Left lobe of liver (tissue), 2 donors: ENCODE data around the gene DUSP9. TPM values are rescaled to one million over a fixed set of nuclear protein-coding genes. Genes with fewer than 3 reads are reported as not detected.

Experiments used
- ATAC-seq: fragments of 200-7000 bp; cut with Tn5 transposase; one replicate; pipeline ENCODE4 v1.9.1; 2020; ENCODE audit warnings: mild to moderate bottlenecking, moderate library complexity
- DNase-seq: peaks from one replicate; pipeline ENCODE4 v3.0.0-alpha.2; 2020; ENCODE audit warnings: low spot score
- total RNA-seq: library from RNA; stranded (reverse); gene quantifications from one replicate; pipeline ENCODE4 v1.2.1, GENCODE V29; 2021
- donor health status: DM: no; HTN: no; CAD: no; lungs with moderate emphysema.
- donor health status: DM: no; HTN: yes; CAD: no.

The DUSP9 gene
- total RNA-seq, 1 donor from 2014 or later = 0.60 TPM

- ATAC-seq = no peak
- no peak for DNase-seq
These were observed 24.9 kb upstream of the DUSP9 start for GRCh38 chrX:153621949-153622598.

GRCh38 chrX:153622661-153623309 is 24.2 kb upstream of the DUSP9 start:
- ATAC-seq (peak; percentile 28), DNase-seq (peak; percentile 69)

GRCh38 chrX:153623310-153624029 is 23.5 kb upstream of the DUSP9 start:
- DNase-seq (no peak), ATAC-seq (peak; percentile 11)

GRCh38 chrX:153624196-153625091 is 22.6 kb upstream of the DUSP9 start:
- DNase-seq (peak; percentile 80), ATAC-seq (peak; percentile 61)

- peak; percentile 82 for DNase-seq
- ATAC-seq = peak; percentile 47
These were observed 21.6 kb upstream of the DUSP9 start for GRCh38 chrX:153625271-153626024.

- ATAC-seq (no peak), DNase-seq (no peak)
These were observed 20.9 kb upstream of the DUSP9 start for GRCh38 chrX:153626025-153626633.

- DNase-seq = peak; percentile 86
- peak; percentile 48 for ATAC-seq
These were observed 19.9 kb upstream of the DUSP9 start for GRCh38 chrX:153626863-153627674.

- peak; percentile 19 for ATAC-seq
- DNase-seq = peak; percentile 57
These were observed 19.3 kb upstream of the DUSP9 start for GRCh38 chrX:153627675-153628111.

- no peak for ATAC-seq
- DNase-seq = no peak
These were observed 18.9 kb upstream of the DUSP9 start for GRCh38 chrX:153628129-153628528.

GRCh38 chrX:153628665-153629064 is 18.3 kb upstream of the DUSP9 start:
- DNase-seq (peak; percentile 37), ATAC-seq (no peak)

- ATAC-seq = no peak
- DNase-seq = no peak
These were observed 15.7 kb upstream of the DUSP9 start for GRCh38 chrX:153631346-153631745.

GRCh38 chrX:153631907-153632594 is 15.0 kb upstream of the DUSP9 start:
- DNase-seq (no peak), ATAC-seq (no peak)

- DNase-seq (no peak), ATAC-seq (no peak)
These were observed 14.4 kb upstream of the DUSP9 start for GRCh38 chrX:153632595-153632946.

- DNase-seq (no peak), ATAC-seq (no peak)
These were observed 14.0 kb upstream of the DUSP9 start for GRCh38 chrX:153633048-153633447.

- no peak for DNase-seq
These were observed 13.3 kb upstream of the DUSP9 start for GRCh38 chrX:153633607-153634180.

GRCh38 chrX:153634236-153634635 is 12.8 kb upstream of the DUSP9 start:
- ATAC-seq (no peak), DNase-seq (no peak)

More at GRCh38 chrX:153633607-153634180, 13.3 kb upstream of the DUSP9 start:
- no peak for ATAC-seq

- DNase-seq = no peak
These were observed 12.2 kb upstream of the DUSP9 start for GRCh38 chrX:153634832-153635231.

GRCh38 chrX:153635388-153635787 is 11.6 kb upstream of the DUSP9 start:
- ATAC-seq (no peak), DNase-seq (no peak)

More at GRCh38 chrX:153634832-153635231, 12.2 kb upstream of the DUSP9 start:
- ATAC-seq = peak; percentile 48
